Uterus (tissue), 4 donors: Measurements from ENCODE around the gene ADAMTS18. TPM values are rescaled to one million over a fixed set of nuclear protein-coding genes. Genes with fewer than 3 reads are reported as not detected.
"Not testable (repeated sequence)": the region's sequence is repeated elsewhere in the genome, so short reads cannot be mapped to it uniquely, and the experiment has no call there.

ENCODE experiments used
- DNase-seq, 2 donors: peaks; one replicate each; pipeline ENCODE4 v3.0.0-alpha.2; 2019 to 2020
- H3K27ac ChIP-seq, 2 donors: fragments of 200-600 bp; sonication (generic); 1 replicate in 1 of 2; 2 replicates in 1 of 2; pipeline ENCODE4 v1.5.1; 2016 to 2018
- H3K27me3 ChIP-seq, 2 donors: fragments of 200-600 bp; sonication (generic); one replicate each; pipeline ENCODE4 v1.5.1; 2018 to 2019; ENCODE audit warnings: control low read depth in 1 of 2
- H3K36me3 ChIP-seq, 2 donors: fragments of 200-600 bp; sonication (generic); one replicate each; pipeline ENCODE4 v1.5.1; 2019; ENCODE audit warnings: control low read depth in 1 of 2
- H3K4me1 ChIP-seq, 2 donors: fragments of 200-600 bp; sonication (generic); one replicate each; pipeline ENCODE4 v1.5.1; 2018 to 2019; ENCODE audit warnings: control low read depth in 1 of 2
- H3K4me3 ChIP-seq, 2 donors: fragments of 200-600 bp; sonication (generic); 1 replicate in 1 of 2; 2 replicates in 1 of 2; pipeline ENCODE4 v1.5.1; 2018 to 2019; ENCODE audit warnings: mild to moderate bottlenecking in 1 of 2
- H3K9me3 ChIP-seq, 2 donors: fragments of 200-600 bp; sonication (generic); one replicate each; pipeline ENCODE4 v1.5.1; 2019; ENCODE audit warnings: control low read depth in 1 of 2
- CTCF ChIP-seq, 4 experiments: fragments of 200-600 bp in 2 of 4; fragments of 450-650 bp in 2 of 4; sonication (generic) in 2 of 4; IDR thresholded peaks; one replicate each; pipeline ENCODE4 v1.5.1; 2016 to 2019; ENCODE audit warnings: antibody characterized with exemption in 4 of 4, mild to moderate bottlenecking in 2 of 4, moderate library complexity in 1 of 4
- POLR2A ChIP-seq, 2 donors: fragments of 450-650 bp; IDR thresholded peaks; one replicate each; pipeline ENCODE4 v1.6.1; 2016; ENCODE audit warnings: antibody characterized with exemption in 2 of 2, mild to moderate bottlenecking in 1 of 2, moderate library complexity in 1 of 2
- intact Hi-C: fragments of 100-400 bp; cut with DNase I; formaldehyde crosslinking; loops from one replicate; pipeline ENCODE4 v1.15.1; 2023; ENCODE audit warnings: low total_unique reads
- total RNA-seq, 4 donors: library from RNA; depleted of rRNA in 3 of 4; stranded (reverse); fragments of >200 nt in 3 of 4; gene quantifications; one replicate each; pipeline versions ENCODE4 v1.1.0 to v1.2.4, GENCODE V29; 2014 to 2023
- donor health status: DM: yes; HTN: yes; CAD: no.

Gene ADAMTS18
- total RNA-seq, 4 donors from 2014 or later, result 3.5 to 5.3 TPM; not detected in 2

- Histone ChIP-seq H3K27me3 (no peaks in the 10 kb centered on the region), H3K4me1 (no peaks in the 10 kb centered on the region), H3K4me3 (no peak overlapping the region), H3K9me3 (no peaks in the 10 kb centered on the region), H3K36me3 (no peaks in the 10 kb centered on the region), H3K27ac (no peak overlapping the region)
- DNase-seq, result no peak
- TF ChIP-seq CTCF (IDR thresholded peaks at IDR 0.05) (no peak), POLR2A (IDR thresholded peaks at IDR 0.05) (no peak)
- intact Hi-C loops, result no loop called here
Observed at GRCh38 chr16:77276661-77277060, 158.2 kb downstream of the ADAMTS18 start.

- H3K36me3 ChIP-seq, H3K27me3 ChIP-seq, H3K27ac ChIP-seq, DNase-seq, H3K4me3 ChIP-seq, H3K4me1 ChIP-seq, intact Hi-C loops, H3K9me3 ChIP-seq: not testable (repeated sequence)
Observed at GRCh38 chr16:77275303-77275702, 159.5 kb downstream of the ADAMTS18 start.

GRCh38 chr16:77273815-77274214, 161.0 kb downstream of the ADAMTS18 start:
- TF ChIP-seq CTCF (IDR thresholded peaks at IDR 0.05), result no peak
- no peak for TF ChIP-seq POLR2A (IDR thresholded peaks at IDR 0.05)
- Histone ChIP-seq H3K4me3 (no peak overlapping the region), H3K27me3 (no peaks in the 10 kb centered on the region), H3K27ac (no peak overlapping the region), H3K4me1 (no peaks in the 10 kb centered on the region), H3K36me3 (no peaks in the 10 kb centered on the region), H3K9me3 (no peaks in the 10 kb centered on the region)
- intact Hi-C loops, result no loop called here
- DNase-seq, result no peak

DNA sequence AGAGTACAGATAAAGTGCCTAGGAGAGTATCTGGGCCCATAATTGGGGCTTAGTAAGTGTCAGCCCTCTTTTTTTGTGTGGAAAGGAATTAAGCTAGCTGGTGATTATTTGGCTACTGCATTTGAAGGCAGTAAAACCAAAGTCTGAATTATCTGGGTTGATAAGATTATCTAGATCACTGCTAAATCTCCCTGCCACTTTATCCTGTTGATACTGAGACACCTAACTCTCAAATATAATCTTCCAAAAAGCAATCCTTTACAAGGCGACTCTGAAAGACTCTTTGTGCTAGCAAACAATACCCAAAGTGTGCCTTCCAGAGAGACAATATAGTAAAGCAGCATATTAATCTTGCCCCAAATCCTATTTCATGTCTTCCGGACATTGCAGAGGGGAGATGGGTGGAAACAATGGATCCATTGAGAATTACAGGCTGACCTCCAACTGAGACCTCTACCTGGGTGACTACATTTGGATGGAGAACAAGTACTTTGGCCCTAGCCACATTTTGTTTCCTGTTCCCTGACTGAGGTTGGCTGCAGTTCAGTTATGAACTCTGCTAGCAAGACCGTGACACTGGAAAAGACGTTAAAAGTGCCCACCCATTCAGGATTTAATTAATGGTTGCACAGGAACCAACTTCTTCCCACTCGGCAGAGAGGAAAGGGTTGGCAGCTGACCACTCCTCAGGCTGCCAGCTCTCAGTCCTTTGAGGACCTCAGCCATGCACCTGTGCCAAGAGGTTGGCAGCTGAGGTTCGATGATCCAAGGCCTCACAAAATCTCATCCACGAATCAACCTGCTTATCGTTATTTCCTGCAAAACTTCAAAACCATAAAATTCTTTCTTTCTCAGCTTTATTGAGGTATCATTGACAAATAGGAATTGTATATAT, 163.1 kb downstream of the ADAMTS18 start:
- no peak overlapping the region for H3K27ac ChIP-seq
- no peaks in the 10 kb centered on the region for H3K4me1 ChIP-seq
- no peaks in the 10 kb centered on the region for H3K36me3 ChIP-seq
- intact Hi-C loops, result no loop called here
- no peak overlapping the region for H3K4me3 ChIP-seq
- H3K27me3 ChIP-seq, result no peaks in the 10 kb centered on the region
- H3K9me3 ChIP-seq, result no peaks in the 10 kb centered on the region
- TF ChIP-seq POLR2A (IDR thresholded peaks at IDR 0.05), result no peak
- no peak for TF ChIP-seq CTCF (IDR thresholded peaks at IDR 0.05)
- no peak for DNase-seq

- H3K27ac ChIP-seq, intact Hi-C loops, H3K9me3 ChIP-seq, DNase-seq, H3K4me3 ChIP-seq, H3K27me3 ChIP-seq, H3K36me3 ChIP-seq, H3K4me1 ChIP-seq: not testable (repeated sequence)
Observed at GRCh38 chr16:77266185-77266584, 168.6 kb downstream of the ADAMTS18 start.

GRCh38 chr16:77262971-77263370, 171.9 kb downstream of the ADAMTS18 start:
- TF ChIP-seq POLR2A (IDR thresholded peaks at IDR 0.05), result no peak
- TF ChIP-seq CTCF (IDR thresholded peaks at IDR 0.05), result no peak
- no peak for DNase-seq
- Histone ChIP-seq H3K4me1 (no peaks in the 10 kb centered on the region), H3K27me3 (no peaks in the 10 kb centered on the region), H3K9me3 (no peaks in the 10 kb centered on the region), H3K4me3 (no peak overlapping the region), H3K36me3 (no peaks in the 10 kb centered on the region), H3K27ac (no peak overlapping the region)
- intact Hi-C loops, result no loop called here
